HG03378 (cell line): Measurements from ENCODE around the gene CFAP410.
"Not testable (repeated sequence)": the region's sequence is repeated elsewhere in the genome, so short reads cannot be mapped to it uniquely, and the experiment has no call there.

ENCODE experiments used
- ATAC-seq: cut with Tn5 transposase; IDR thresholded peaks from one replicate; pipeline ENCODE4 v1.9.1; 2021; ENCODE audit warnings: mild to moderate bottlenecking, moderate library complexity; ENCODE audit not compliant: unreplicated experiment

Gene CFAP410

GRCh38 chr21:44288251-44289110, 50.7 kb downstream of the CFAP410 start:
- ATAC-seq, result no peak

DNA sequence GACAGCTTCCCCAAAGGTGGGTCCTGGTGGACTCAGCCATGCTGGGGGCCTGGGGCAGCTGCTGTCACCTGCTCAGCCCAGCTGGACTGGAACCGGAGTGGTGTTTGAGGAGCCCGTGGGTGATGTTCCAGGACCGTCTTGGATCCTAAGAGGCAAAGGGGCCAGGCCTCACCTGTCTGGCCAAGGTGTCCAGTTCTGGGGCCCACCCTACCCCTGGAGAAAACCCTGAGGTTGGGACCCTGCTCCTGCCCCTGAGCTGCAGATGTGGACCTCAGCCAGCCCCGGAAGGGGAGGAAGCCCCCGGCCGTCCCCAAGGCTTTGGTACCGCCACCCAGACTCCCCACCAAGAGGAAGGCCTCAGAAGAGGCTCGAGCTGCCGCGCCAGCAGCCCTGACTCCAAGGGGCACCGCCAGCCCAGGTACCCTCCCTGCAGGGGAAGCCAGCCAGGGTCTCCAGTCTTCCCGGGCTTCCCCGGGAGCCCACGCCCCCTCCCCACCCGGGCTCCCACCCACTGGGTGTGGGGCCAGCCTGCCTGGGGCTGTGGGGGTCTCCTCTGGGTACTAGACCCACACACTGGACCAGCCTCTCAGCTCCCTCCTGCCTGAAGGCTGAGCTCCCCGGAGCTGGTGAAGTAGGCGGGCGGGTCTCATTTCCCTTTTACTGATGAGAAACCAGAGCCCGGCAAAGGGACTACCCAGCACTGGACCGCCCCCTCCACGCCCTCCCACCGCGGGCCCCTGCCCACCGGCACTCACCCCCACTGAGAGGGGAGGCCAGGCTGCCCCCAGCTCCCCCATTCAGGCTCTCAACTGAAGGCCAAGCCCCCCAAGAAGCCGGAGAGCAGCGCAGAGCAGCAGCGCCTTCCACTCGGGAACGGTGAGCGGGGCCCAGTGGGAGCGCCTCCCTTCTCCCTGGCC, 52.2 kb downstream of the CFAP410 start:
- no peak for ATAC-seq

DNA sequence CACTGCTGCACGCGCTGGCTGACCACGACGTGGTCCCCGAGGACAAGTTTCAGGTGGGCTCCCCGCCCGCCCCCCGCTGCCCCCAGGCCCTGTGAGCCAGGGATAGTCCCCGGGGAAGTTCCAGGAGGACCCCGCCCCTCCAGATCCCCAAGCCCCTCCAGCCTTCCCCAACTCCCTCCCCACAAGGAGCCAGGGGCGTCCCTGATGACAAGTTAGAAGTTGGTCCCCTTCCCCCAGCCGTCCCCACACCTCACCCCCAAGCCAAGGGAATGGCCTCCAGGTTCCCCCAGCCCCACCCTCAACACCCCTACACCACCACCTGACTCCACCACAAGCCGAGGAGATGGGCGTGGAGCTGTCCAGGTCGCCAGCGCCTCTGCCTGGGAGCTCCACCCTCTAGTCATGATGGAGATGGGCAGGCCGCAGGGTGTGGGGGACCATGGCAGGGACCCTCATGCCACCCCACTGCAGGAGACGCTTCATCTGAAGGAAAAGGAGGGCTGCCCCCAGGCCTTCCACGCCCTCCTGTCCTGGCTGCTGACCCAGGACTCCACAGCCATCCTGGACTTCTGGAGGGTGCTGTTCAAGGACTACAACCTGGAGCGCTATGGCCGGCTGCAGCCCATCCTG, 53.0 kb downstream of the CFAP410 start:
- no peak for ATAC-seq

GRCh38 chr21:44285138-44285992, 53.8 kb downstream of the CFAP410 start, which contains the start of gene AIRE:
Gene AIRE (plus strand): TSS chr21:44285876. CDS start chr21:44286007, 131 bp downstream.
- ATAC-seq, result no peak

- ATAC-seq, result no peak
These were observed 55.2 kb downstream of the CFAP410 start for GRCh38 chr21:44283948-44284347.

DNA sequence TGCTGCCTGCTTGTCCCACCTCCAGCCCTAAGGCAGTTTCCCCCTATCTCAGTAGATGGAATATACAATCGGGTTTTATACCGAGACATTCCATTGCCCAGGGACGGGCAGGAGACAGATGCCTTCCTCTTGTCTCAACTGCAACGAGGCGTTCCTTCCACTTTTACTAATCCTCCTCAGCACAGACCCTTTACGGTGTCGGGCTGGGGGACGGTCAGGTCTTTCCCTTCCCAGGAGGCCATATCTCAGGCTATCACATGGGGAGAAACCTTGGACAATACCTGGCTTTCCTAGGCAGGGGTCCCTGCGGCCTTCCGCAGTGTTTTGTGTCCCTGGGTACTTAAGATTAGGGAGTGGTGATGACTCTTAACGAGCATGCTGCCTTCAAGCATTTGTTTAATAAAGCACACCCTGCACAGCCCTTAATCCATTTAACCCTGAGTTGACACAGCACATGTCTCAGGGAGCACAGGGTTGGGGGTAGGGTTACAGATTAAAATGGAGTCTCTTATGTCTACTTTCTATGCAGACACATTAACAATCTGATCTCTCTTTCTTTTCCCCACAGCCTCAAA, 55.9 kb downstream of the CFAP410 start:
- not testable (repeated sequence) for ATAC-seq

DNA sequence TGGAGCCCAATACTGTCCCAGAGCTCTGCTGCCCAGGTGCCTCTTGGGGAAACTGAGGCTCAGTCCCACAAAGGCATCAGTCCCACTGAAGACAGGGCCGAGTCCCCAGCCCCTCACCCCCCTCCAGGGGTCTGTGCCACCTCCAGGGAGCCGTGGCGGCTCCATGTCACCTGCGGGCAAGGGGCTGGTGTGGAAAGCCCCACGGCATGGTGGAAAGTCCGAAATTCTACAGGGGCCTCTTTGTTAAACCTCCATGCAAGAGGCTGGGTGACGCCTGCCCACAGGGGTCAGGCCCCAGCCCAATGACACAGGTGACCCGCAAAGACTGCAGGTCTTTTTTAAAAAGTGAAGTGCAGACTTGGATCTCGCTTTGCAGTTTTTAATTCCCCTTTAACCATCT, 56.8 kb downstream of the CFAP410 start:
- ATAC-seq, result no peak

- no peak for ATAC-seq
These were observed 57.4 kb downstream of the CFAP410 start for GRCh38 chr21:44281801-44282200.

GRCh38 chr21:44279354-44280260, 59.6 kb downstream of the CFAP410 start:
- no peak for ATAC-seq
